HG02763 (cell line): Measurements from ENCODE around the gene SNRNP48.

ENCODE experiments used
- ATAC-seq: cut with Tn5 transposase; IDR thresholded peaks from one replicate; pipeline ENCODE4 v1.9.1; 2021; ENCODE audit warnings: mild to moderate bottlenecking, moderate library complexity; ENCODE audit not compliant: unreplicated experiment

SNRNP48 gene

GRCh38 chr6:7590918-7591302 is 912 bp downstream of the SNRNP48 start:
- ATAC-seq: no peak

GRCh38 chr6:7591770-7592169 is 1.8 kb downstream of the SNRNP48 start:
- ATAC-seq: no peak

- no peak for ATAC-seq
Observed at GRCh38 chr6:7593229-7593628, 3.2 kb downstream of the SNRNP48 start.

- no peak for ATAC-seq
Observed at GRCh38 chr6:7594579-7595125, 4.7 kb downstream of the SNRNP48 start.

GRCh38 chr6:7604003-7604402 is 14.0 kb downstream of the SNRNP48 start:
- ATAC-seq: no peak

- ATAC-seq: no peak
Observed at GRCh38 chr6:7604506-7604905, 14.5 kb downstream of the SNRNP48 start.

GRCh38 chr6:7615611-7616383 is 25.8 kb downstream of the SNRNP48 start:
- no peak for ATAC-seq

GRCh38 chr6:7617801-7618764 is 28.1 kb downstream of the SNRNP48 start:
- ATAC-seq: peak; percentile 70

GRCh38 chr6:7621761-7622160 is 31.8 kb downstream of the SNRNP48 start:
- ATAC-seq: no peak

GRCh38 chr6:7624796-7625710 is 35.1 kb downstream of the SNRNP48 start:
- ATAC-seq: no peak

GRCh38 chr6:7628479-7628878 is 38.5 kb downstream of the SNRNP48 start:
- ATAC-seq: no peak

GRCh38 chr6:7628909-7629308 is 38.9 kb downstream of the SNRNP48 start:
- no peak for ATAC-seq

- no peak for ATAC-seq
Observed at GRCh38 chr6:7629321-7629720, 39.3 kb downstream of the SNRNP48 start.

GRCh38 chr6:7630792-7631191 is 40.8 kb downstream of the SNRNP48 start:
- ATAC-seq: no peak

- ATAC-seq: no peak
Observed at GRCh38 chr6:7631466-7631865, 41.5 kb downstream of the SNRNP48 start.

- ATAC-seq: no peak
Observed at GRCh38 chr6:7632501-7633290, 42.7 kb downstream of the SNRNP48 start.

GRCh38 chr6:7633361-7633760 is 43.4 kb downstream of the SNRNP48 start:
- no peak for ATAC-seq

- ATAC-seq: no peak
Observed at GRCh38 chr6:7636151-7636550, 46.2 kb downstream of the SNRNP48 start.

- no peak for ATAC-seq
Observed at GRCh38 chr6:7637533-7637932, 47.5 kb downstream of the SNRNP48 start.

GRCh38 chr6:7639427-7639826 is 49.4 kb downstream of the SNRNP48 start:
- ATAC-seq: no peak
